Sigmoid colon (tissue), 7 donors: ENCODE data around the gene ZDHHC11. TPM values are rescaled to one million over a fixed set of nuclear protein-coding genes. Genes with fewer than 3 reads are reported as not detected.

Source experiments
- DNase-seq: peaks from one replicate; pipeline ENCODE4 v3.0.0-alpha.2; 2019
- H3K27ac ChIP-seq, 4 donors: fragments of 200-600 bp; sonication (generic); one replicate each; pipeline ENCODE4 v1.5.1; 2016 to 2019; ENCODE audit warnings: mild to moderate bottlenecking in 1 of 4
- H3K27me3 ChIP-seq, 3 donors: fragments of 200-600 bp; sonication (generic); one replicate each; pipeline ENCODE4 v1.5.1; 2019; ENCODE audit warnings: mild to moderate bottlenecking in 1 of 3
- H3K36me3 ChIP-seq, 4 donors: fragments of 200-600 bp; sonication (generic); one replicate each; pipeline ENCODE4 v1.5.1; 2016 to 2019
- H3K4me1 ChIP-seq, 4 donors: fragments of 200-600 bp; sonication (generic); one replicate each; pipeline ENCODE4 v1.5.1; 2017 to 2019
- H3K4me3 ChIP-seq, 4 donors: fragments of 200-600 bp; sonication (generic); one replicate each; pipeline ENCODE4 v1.5.1; 2017 to 2019; ENCODE audit warnings: mild to moderate bottlenecking in 2 of 4, moderate library complexity in 1 of 4
- H3K9me3 ChIP-seq, 4 donors: fragments of 200-600 bp in 3 of 4; sonication (generic) in 3 of 4; one replicate each; pipeline versions ENCODE4 v1.5.1 to v1.6.1; 2013 to 2019
- EP300 ChIP-seq, 4 donors: sonication (generic); formaldehyde crosslinking; IDR thresholded peaks; one replicate each; pipeline ENCODE4 v1.6.1; 2017; ENCODE audit warnings: antibody characterized with exemption in 4 of 4
- POLR2A ChIP-seq, 2 donors: fragments of 450-650 bp; IDR thresholded peaks; one replicate each; pipeline ENCODE4 v1.6.1; 2016; ENCODE audit warnings: antibody characterized with exemption in 2 of 2, mild to moderate bottlenecking in 2 of 2, moderate library complexity in 2 of 2
- POLR2AphosphoS5 ChIP-seq, 4 donors: sonication (generic); formaldehyde crosslinking; IDR thresholded peaks; one replicate each; pipeline ENCODE4 v1.6.1; 2017; ENCODE audit warnings: antibody characterized with exemption in 4 of 4
- WGBS, 2 donors: extraction: QIAGEN DNeasy Blood & Tissue Kit; methylation state at CpG; one replicate each; pipeline ENCODE4 v1.1.7; 2013; 5-methylcytosine and 5-hydroxymethylcytosine counted together
- intact Hi-C: fragments of 100-400 bp; cut with DNase I; formaldehyde crosslinking; loops from one replicate; pipeline ENCODE4 v1.15.1; 2023
- polyA plus RNA-seq, 3 donors: library from polyadenylated mRNA; stranded (reverse); fragments of 200-250 nt; gene quantifications; one replicate each; pipeline ENCODE4 v1.2.3, GENCODE V29; 2013
- total RNA-seq, 4 donors: library from RNA; depleted of rRNA; stranded (reverse); fragments of >200 nt; gene quantifications; one replicate each; pipeline ENCODE4 v1.1.0, GENCODE V29; 2016
- TF ChIP-seq, protein P1 (sequence below), 4 experiments: fragments of 450-650 bp in 3 of 4; fragments of 200-600 bp in 1 of 4; IDR thresholded peaks; one replicate each; pipeline ENCODE4 v1.5.1; 2016 to 2019; ENCODE audit warnings: antibody characterized with exemption in 4 of 4, mild to moderate bottlenecking in 3 of 4, moderate library complexity in 2 of 4
- donor health status: healthy with polysubstance abuse.
- donor health status: Bipolar disorder and iron deficiency.
- donor health status: healthy.

ZDHHC11 gene, protein sequence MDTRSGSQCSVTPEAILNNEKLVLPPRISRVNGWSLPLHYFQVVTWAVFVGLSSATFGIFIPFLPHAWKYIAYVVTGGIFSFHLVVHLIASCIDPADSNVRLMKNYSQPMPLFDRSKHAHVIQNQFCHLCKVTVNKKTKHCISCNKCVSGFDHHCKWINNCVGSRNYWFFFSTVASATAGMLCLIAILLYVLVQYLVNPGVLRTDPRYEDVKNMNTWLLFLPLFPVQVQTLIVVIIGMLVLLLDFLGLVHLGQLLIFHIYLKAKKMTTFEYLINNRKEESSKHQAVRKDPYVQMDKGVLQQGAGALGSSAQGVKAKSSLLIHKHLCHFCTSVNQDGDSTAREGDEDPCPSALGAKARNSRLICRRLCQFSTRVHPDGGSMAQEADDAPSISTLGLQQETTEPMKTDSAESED
- 1 to 10 TPM; 1.8 to 8.0 (median 3.7) TPM for total RNA-seq
- polyA plus RNA-seq, result 1 to 10 TPM in 1 of 3 donors, under 1 TPM in 1, not detected in 1; 0.60 to 4.9 TPM

DNA sequence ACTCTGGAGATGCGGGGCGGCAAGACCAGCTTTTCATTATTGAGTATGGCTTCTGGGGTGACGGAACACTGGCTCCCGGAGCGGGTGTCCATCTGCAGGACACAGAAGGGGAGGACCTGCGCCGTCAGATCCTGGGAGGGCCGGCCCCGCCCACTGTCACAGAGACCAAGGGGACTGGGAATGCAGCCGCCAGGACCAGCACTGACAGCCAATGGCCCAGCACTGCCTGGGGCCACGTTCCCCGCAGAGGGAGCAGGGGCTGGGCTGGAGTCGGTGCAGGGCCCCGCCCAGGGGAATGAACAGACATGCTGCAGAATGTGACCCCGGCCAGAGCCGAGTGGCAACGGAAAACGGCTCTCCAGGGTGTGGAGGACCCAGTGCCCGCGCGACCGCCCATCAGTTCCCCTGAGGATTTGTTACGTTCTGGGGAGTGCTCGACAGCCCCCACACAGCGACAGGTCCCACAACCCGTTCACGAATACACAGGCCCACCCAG, at the start of gene ZDHHC11:
ZDHHC11 (minus strand) TSS at position 476 of the 496 bp plus-strand sequence; CDS start at position 92, 384 bp downstream.
- no peak for TF ChIP-seq POLR2AphosphoS5 (IDR thresholded peaks at IDR 0.05)
- TF ChIP-seq EP300 (IDR thresholded peaks at IDR 0.05), result no peak
- no peak for TF ChIP-seq POLR2A (IDR thresholded peaks at IDR 0.05)
- TF ChIP-seq, protein P1, sequence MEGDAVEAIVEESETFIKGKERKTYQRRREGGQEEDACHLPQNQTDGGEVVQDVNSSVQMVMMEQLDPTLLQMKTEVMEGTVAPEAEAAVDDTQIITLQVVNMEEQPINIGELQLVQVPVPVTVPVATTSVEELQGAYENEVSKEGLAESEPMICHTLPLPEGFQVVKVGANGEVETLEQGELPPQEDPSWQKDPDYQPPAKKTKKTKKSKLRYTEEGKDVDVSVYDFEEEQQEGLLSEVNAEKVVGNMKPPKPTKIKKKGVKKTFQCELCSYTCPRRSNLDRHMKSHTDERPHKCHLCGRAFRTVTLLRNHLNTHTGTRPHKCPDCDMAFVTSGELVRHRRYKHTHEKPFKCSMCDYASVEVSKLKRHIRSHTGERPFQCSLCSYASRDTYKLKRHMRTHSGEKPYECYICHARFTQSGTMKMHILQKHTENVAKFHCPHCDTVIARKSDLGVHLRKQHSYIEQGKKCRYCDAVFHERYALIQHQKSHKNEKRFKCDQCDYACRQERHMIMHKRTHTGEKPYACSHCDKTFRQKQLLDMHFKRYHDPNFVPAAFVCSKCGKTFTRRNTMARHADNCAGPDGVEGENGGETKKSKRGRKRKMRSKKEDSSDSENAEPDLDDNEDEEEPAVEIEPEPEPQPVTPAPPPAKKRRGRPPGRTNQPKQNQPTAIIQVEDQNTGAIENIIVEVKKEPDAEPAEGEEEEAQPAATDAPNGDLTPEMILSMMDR (IDR thresholded peaks at IDR 0.05), result no peak
- H3K27ac ChIP-seq, result no peak within 1 kb of the TSS
- peak; percentile 67 for DNase-seq
- H3K4me3 ChIP-seq, result peak within 1 kb of the TSS in 3 of 4 donors; percentile 5 to 28 (median 10)
- no peaks in the 10 kb centered on the region for H3K36me3 ChIP-seq
- intact Hi-C loops, result no loop called here
- peaks cover 4 to 52% (median 34%) of the 10 kb centered on the region in 3 donors for H3K27me3 ChIP-seq
- H3K9me3 ChIP-seq, result no peaks in the 10 kb centered on the region
- H3K4me1 ChIP-seq, result peaks cover 0 to 10% (median 6%) of the 10 kb centered on the region in 4 donors
- WGBS, 2 donors, result 30 to 62% methylated on average over 27 of the region's 27 CpGs

DNA sequence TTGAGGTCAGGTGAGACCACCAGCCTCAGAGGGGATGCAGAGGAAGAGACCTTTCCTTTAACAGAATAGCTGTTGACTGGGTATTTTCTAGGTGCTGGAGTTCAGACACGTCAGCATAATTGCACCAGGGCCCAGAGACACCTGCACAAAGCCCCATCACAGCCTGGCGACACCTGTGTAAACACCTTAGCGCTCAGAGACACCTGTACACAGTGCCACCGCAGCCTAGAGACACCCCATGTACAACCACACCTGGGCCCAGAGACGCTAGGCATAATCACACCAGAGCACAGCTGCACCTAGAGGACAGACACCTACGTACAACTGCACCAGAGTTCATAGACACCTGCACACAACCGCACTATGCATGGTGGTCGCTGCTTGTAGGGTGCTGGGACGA, 42.9 kb upstream of the ZDHHC11 start:
- WGBS, 2 donors, result 43 to 73% methylated on average over 9 of the region's 9 CpGs
- Histone ChIP-seq H3K9me3 (no peaks in the 10 kb centered on the region), H3K27ac (no peak overlapping the region), H3K27me3 (no peaks in the 10 kb centered on the region), H3K4me3 (no peak overlapping the region), H3K4me1 (peaks cover 0 to 26% (median 21%) of the 10 kb centered on the region in 4 donors), H3K36me3 (peaks cover 2 to 27% (median 14%) of the 10 kb centered on the region in 4 donors)
- intact Hi-C loops, result loop anchor here (2.0 to 5.0 kb wide), 3 partner anchors 109 to 451 kb away; partner anchors contain the start of genes EXOC3 and ZDHHC11B
- TF ChIP-seq, protein P1 (IDR thresholded peaks at IDR 0.05), result no peak
- TF ChIP-seq POLR2AphosphoS5 (IDR thresholded peaks at IDR 0.05), result no peak
- no peak for TF ChIP-seq EP300 (IDR thresholded peaks at IDR 0.05)
- TF ChIP-seq POLR2A (IDR thresholded peaks at IDR 0.05), result no peak
- DNase-seq, result peak; percentile 48

DNA sequence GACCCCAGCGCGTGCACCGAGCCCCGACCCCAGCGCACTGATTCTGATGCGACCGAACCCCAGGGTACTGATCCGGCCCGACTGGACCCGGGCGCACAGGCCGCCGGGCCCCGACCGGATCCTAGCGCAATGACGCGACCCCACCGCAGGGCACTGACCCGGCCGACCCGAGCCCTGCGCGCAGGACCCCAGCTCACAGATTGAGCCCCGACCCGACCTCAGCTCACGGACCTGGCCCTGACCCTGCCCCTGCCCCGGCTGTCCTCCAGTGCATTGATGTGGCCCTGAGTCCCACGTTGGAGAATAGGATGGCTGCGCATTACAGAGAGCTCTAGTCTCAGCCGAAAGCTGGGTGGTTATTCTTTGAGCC, 42.3 kb upstream of the ZDHHC11 start:
- intact Hi-C loops, result loop anchor here (2.0 to 5.0 kb wide), 3 partner anchors 108 to 451 kb away; partner anchors contain the start of genes EXOC3 and ZDHHC11B

DNA sequence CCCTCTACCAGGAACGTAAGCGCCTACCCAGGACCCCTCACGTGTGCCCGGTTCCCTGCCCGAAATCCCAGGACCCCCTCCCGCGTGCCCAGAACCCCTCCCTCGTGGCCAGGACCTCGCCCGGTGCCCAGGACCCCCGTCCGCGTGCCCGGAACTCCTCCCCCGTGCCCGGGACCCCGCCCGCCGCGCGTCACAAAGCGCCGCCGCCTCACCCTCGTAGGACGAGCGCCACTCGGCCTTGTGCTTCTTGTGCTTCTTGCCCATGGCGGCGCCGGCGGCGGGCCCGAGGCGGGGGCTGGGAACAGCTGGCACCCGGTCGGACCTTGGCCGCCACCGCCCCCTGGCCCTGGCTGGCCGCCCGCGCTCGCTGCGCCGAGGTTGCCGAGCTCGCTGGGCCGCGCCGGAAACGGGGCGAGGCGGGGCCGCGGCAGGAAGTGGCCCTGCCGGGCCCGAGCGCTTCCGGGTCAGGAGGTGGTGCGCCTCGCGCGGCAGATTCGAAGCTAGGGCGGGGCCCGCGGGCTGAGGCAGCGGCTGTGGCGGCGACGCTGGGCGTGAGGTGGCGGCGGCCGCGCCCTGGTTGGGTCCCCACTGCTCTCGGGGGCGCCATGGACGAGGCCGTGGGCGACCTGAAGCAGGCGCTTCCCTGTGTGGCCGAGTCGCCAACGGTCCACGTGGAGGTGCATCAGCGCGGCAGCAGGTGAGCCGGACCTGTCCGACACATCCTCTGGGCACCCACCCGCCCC, 41.8 kb upstream of the ZDHHC11 start, which contains the start of the genes BRD9 and TRIP13:
BRD9 (minus strand) TSS at position 408 of the 743 bp plus-strand sequence; CDS start at position 264, 144 bp downstream.
TRIP13 (plus strand) TSS at position 491 of the 743 bp plus-strand sequence; CDS start at position 606, 115 bp downstream.
- Histone ChIP-seq H3K4me1 (peaks cover 0 to 26% (median 21%) of the 10 kb centered on the region in 4 donors), H3K9me3 (no peaks in the 10 kb centered on the region), H3K27me3 (no peaks in the 10 kb centered on the region), H3K27ac (peak within 1 kb of the TSS; percentile 83 to 92 (median 88)), H3K4me3 (peak within 1 kb of the TSS; percentile 76 to 96 (median 89)), H3K36me3 (peaks cover 11 to 39% (median 22%) of the 10 kb centered on the region in 4 donors)
- peak in 3 of 4 donors; percentile 26 to 66 (median 64) for TF ChIP-seq POLR2AphosphoS5 (IDR thresholded peaks at IDR 0.05)
- TF ChIP-seq, protein P1 (IDR thresholded peaks at IDR 0.05), result no peak
- WGBS, 2 donors, result 1% methylated on average over 91 of the region's 91 CpGs
- DNase-seq, result peak; percentile 88
- intact Hi-C loops, result loop anchor here (2.0 to 5.0 kb wide), 3 partner anchors 108 to 450 kb away; partner anchors contain the start of genes EXOC3 and ZDHHC11B

More for the DNA sequence above, 42.3 kb upstream of the ZDHHC11 start:
- H3K4me3 ChIP-seq, result peak overlapping the region; percentile 76 to 96 (median 89)
- H3K27ac ChIP-seq, result peak overlapping the region in 2 of 4 donors; percentile 83 to 92
- peak; percentile 62 for DNase-seq
- WGBS, 2 donors, result 1 to 3% methylated on average over 31 of the region's 31 CpGs
- TF ChIP-seq, protein P1 (IDR thresholded peaks at IDR 0.05), result no peak
- TF ChIP-seq POLR2AphosphoS5 (IDR thresholded peaks at IDR 0.05), result no peak
- no peak for TF ChIP-seq EP300 (IDR thresholded peaks at IDR 0.05)
- no peak for TF ChIP-seq POLR2A (IDR thresholded peaks at IDR 0.05)
- H3K27me3 ChIP-seq, result no peaks in the 10 kb centered on the region
- H3K9me3 ChIP-seq, result no peaks in the 10 kb centered on the region
- H3K36me3 ChIP-seq, result peaks cover 8 to 33% (median 16%) of the 10 kb centered on the region in 4 donors
- peaks cover 0 to 26% (median 21%) of the 10 kb centered on the region in 4 donors for H3K4me1 ChIP-seq
